ENCODE results near the gene CPNE2.

CPNE2 gene

DNA sequence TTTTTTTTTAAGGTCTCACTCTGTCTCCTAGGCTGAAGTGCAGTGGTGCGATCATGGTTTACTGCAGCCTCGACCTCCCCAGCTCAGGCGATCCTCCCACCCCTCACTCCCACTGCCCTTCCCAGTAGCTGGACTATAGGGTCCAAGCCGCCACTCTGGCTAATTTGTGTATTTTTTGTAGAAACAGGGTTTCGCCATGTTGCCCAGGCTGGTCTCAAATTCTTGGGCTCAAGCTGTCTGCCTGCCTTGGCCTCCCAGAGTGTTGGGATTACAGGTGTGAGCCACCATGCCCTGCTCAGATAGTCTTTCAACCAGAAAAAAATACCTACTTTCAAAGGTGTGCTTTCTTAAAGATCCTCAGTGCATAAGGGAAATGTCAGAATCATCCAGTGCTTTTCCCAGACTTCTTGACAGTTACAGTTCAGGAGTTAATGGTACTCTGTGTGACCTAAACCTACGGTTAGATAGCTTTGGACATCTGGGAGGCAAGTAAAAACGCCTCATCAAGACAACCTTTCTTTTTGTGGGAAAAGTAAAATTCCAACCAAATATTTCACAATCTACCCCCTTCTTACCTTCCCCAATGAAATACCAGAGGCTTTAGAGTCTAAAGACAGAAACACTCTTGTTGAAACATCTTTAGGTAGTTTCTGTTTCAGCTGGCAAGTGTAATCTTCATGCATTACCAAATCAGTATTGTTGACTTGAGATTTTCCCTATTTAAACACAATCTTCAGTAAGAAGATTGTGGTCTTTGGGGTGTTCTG, 100.5 kb downstream of the CPNE2 start:
- no peak for DNase-seq (ENCODE audit: low read depth in 2 of 2)

GRCh38 chr16:57194512-57194911, 102.1 kb downstream of the CPNE2 start:
- no peak for DNase-seq (ENCODE audit: low read depth in 2 of 2)

DNA sequence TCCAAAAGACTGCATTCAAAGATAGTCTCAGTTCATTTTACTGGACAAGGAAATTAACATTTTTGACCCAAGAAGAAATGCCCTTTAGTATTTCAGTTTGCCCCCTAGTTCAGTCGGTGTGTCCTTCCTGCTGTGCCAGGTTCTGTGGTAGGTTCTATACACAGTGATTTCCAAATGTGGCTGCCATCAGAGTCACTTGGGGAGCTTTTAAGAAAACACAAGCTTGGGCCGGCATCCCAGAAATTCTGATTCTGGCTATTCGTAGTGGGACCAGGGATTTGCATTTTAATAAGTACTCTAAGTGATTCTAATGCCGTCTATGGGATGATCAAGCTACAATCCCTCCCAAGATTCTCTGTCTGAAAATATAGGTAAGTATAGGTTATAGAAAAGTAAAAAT, 103.9 kb downstream of the CPNE2 start:
- no peak for DNase-seq (ENCODE audit: low read depth in 2 of 2)

- no peak for DNase-seq (ENCODE audit: low read depth in 2 of 2)
These were observed 104.4 kb downstream of the CPNE2 start for GRCh38 chr16:57196753-57197152.
